ENCODE measurements around the gene NCKAP5. TPM values are rescaled to one million over a fixed set of nuclear protein-coding genes. Genes with fewer than 3 reads are reported as not detected.

The NCKAP5 gene
- total and polyA plus RNA-seq, 2 donors, result 1.9 to 2.0 TPM

DNA sequence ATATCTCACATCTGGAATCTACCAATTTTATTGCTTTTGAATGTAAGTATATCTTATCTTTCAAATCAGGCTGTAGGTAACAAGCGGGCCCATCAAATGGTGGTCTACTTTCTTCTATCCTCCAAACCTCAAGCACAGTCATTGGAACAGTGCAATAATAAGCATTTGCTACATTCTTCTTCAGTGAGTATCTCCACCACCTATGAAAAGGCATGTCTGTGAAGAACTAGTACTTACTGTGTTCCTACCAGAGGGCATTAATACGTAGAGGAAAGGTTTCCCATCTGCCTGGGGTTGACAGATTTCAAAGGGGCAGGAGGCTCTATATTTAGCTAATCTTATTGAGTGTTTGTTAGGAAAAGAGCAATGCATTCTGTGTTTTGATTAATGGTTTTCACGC is 411.1 kb downstream of the NCKAP5 start:
- Histone ChIP-seq H3K27me3 (ENCODE audit: control insufficient read depth in 2 of 2, insufficient read depth in 1 of 2, low read length in 1 of 2) (no peaks in the 10 kb centered on the region), H3K9me3 (ENCODE audit: control insufficient read depth in 2 of 2, insufficient read depth in 1 of 2, low read length in 1 of 2) (no peaks in the 10 kb centered on the region), H3K4me1 (ENCODE audit: control insufficient read depth in 2 of 2, insufficient read depth in 2 of 2, low read length in 2 of 2) (no peaks in the 10 kb centered on the region), H3K27ac (ENCODE audit: low read depth in 1 of 2, low read length in 1 of 2) (no peak overlapping the region), H3K4me3 (ENCODE audit: low read length in 2 of 2) (no peak overlapping the region), H3K36me3 (ENCODE audit: control insufficient read depth in 2 of 2, insufficient read depth in 2 of 2, low read length in 1 of 2) (no peaks in the 10 kb centered on the region)
- DNase-seq (ENCODE audit: low read depth in 6 of 9, low spot score in 9 of 9), result no peak
- WGBS, result 95% methylated on average over 3 of the region's 3 CpGs

- Histone ChIP-seq H3K27me3 (ENCODE audit: control insufficient read depth in 2 of 2, insufficient read depth in 1 of 2, low read length in 1 of 2) (no peaks in the 10 kb centered on the region), H3K27ac (ENCODE audit: low read depth in 1 of 2, low read length in 1 of 2) (no peak overlapping the region), H3K4me3 (ENCODE audit: low read length in 2 of 2) (no peak overlapping the region), H3K4me1 (ENCODE audit: control insufficient read depth in 2 of 2, insufficient read depth in 2 of 2, low read length in 2 of 2) (no peaks in the 10 kb centered on the region), H3K9me3 (ENCODE audit: control insufficient read depth in 2 of 2, insufficient read depth in 1 of 2, low read length in 1 of 2) (no peaks in the 10 kb centered on the region), H3K36me3 (ENCODE audit: control insufficient read depth in 2 of 2, insufficient read depth in 2 of 2, low read length in 1 of 2) (no peaks in the 10 kb centered on the region)
- no peak for DNase-seq (ENCODE audit: low read depth in 6 of 9, low spot score in 9 of 9)
- WGBS, result 84% methylated on average over 1 of the region's 1 CpG
Measured at GRCh38 chr2:133152801-133153200, 415.5 kb downstream of the NCKAP5 start.

- 94% methylated on average over 2 of the region's 2 CpGs for WGBS
- Histone ChIP-seq H3K27me3 (ENCODE audit: control insufficient read depth in 2 of 2, insufficient read depth in 1 of 2, low read length in 1 of 2) (no peaks in the 10 kb centered on the region), H3K27ac (ENCODE audit: low read depth in 1 of 2, low read length in 1 of 2) (no peak overlapping the region), H3K36me3 (ENCODE audit: control insufficient read depth in 2 of 2, insufficient read depth in 2 of 2, low read length in 1 of 2) (no peaks in the 10 kb centered on the region), H3K9me3 (ENCODE audit: control insufficient read depth in 2 of 2, insufficient read depth in 1 of 2, low read length in 1 of 2) (no peaks in the 10 kb centered on the region), H3K4me1 (ENCODE audit: control insufficient read depth in 2 of 2, insufficient read depth in 2 of 2, low read length in 2 of 2) (no peaks in the 10 kb centered on the region), H3K4me3 (ENCODE audit: low read length in 2 of 2) (no peak overlapping the region)
- DNase-seq (ENCODE audit: low read depth in 6 of 9, low spot score in 9 of 9), result no peak
Measured at GRCh38 chr2:133148187-133148586, 420.1 kb downstream of the NCKAP5 start.

- 88% methylated on average over 1 of the region's 1 CpG for WGBS
- no peaks in the 10 kb centered on the region for H3K36me3 ChIP-seq (ENCODE audit: control insufficient read depth in 2 of 2, insufficient read depth in 2 of 2, low read length in 1 of 2)
- H3K27me3 ChIP-seq (ENCODE audit: control insufficient read depth in 2 of 2, insufficient read depth in 1 of 2, low read length in 1 of 2), result no peaks in the 10 kb centered on the region
- DNase-seq (ENCODE audit: low read depth in 6 of 9, low spot score in 9 of 9), result no peak
- no peaks in the 10 kb centered on the region for H3K4me1 ChIP-seq (ENCODE audit: control insufficient read depth in 2 of 2, insufficient read depth in 2 of 2, low read length in 2 of 2)
- H3K27ac ChIP-seq (ENCODE audit: low read depth in 1 of 2, low read length in 1 of 2), result no peak overlapping the region
- no peaks in the 10 kb centered on the region for H3K9me3 ChIP-seq (ENCODE audit: control insufficient read depth in 2 of 2, insufficient read depth in 1 of 2, low read length in 1 of 2)
- H3K4me3 ChIP-seq (ENCODE audit: low read length in 2 of 2), result no peak overlapping the region
Measured at GRCh38 chr2:133146893-133147292, 421.4 kb downstream of the NCKAP5 start.

- Histone ChIP-seq H3K4me3 (ENCODE audit: low read length in 2 of 2) (no peak overlapping the region), H3K27ac (ENCODE audit: low read depth in 1 of 2, low read length in 1 of 2) (no peak overlapping the region), H3K27me3 (ENCODE audit: control insufficient read depth in 2 of 2, insufficient read depth in 1 of 2, low read length in 1 of 2) (no peaks in the 10 kb centered on the region), H3K9me3 (ENCODE audit: control insufficient read depth in 2 of 2, insufficient read depth in 1 of 2, low read length in 1 of 2) (no peaks in the 10 kb centered on the region), H3K4me1 (ENCODE audit: control insufficient read depth in 2 of 2, insufficient read depth in 2 of 2, low read length in 2 of 2) (no peaks in the 10 kb centered on the region), H3K36me3 (ENCODE audit: control insufficient read depth in 2 of 2, insufficient read depth in 2 of 2, low read length in 1 of 2) (no peaks in the 10 kb centered on the region)
- 91% methylated on average over 1 of the region's 1 CpG for WGBS
- DNase-seq (ENCODE audit: low read depth in 6 of 9, low spot score in 9 of 9), result no peak
Measured at GRCh38 chr2:133143645-133144044, 424.6 kb downstream of the NCKAP5 start.

DNA sequence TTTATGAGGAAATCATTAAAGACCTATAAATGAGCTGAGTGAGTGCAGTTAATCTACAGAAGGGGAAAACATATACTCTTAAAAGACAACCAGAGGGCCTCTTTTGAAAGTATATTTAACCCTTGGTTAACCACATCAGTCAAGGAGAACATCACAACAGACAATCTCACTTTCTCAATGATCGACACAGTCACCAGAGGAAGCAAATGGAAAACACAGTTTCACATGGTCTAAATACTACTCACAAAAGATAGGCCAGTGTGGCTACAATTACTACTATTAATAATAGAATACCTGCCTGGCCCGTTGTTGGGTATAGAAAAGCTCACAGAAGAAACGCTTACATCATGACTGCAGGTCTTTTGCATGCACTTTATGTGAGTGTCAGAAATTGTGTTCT is 426.2 kb downstream of the NCKAP5 start:
- Histone ChIP-seq H3K4me1 (ENCODE audit: control insufficient read depth in 2 of 2, insufficient read depth in 2 of 2, low read length in 2 of 2) (no peaks in the 10 kb centered on the region), H3K36me3 (ENCODE audit: control insufficient read depth in 2 of 2, insufficient read depth in 2 of 2, low read length in 1 of 2) (no peaks in the 10 kb centered on the region), H3K27me3 (ENCODE audit: control insufficient read depth in 2 of 2, insufficient read depth in 1 of 2, low read length in 1 of 2) (no peaks in the 10 kb centered on the region), H3K9me3 (ENCODE audit: control insufficient read depth in 2 of 2, insufficient read depth in 1 of 2, low read length in 1 of 2) (no peaks in the 10 kb centered on the region), H3K4me3 (ENCODE audit: low read length in 2 of 2) (no peak overlapping the region), H3K27ac (ENCODE audit: low read depth in 1 of 2, low read length in 1 of 2) (no peak overlapping the region)
- DNase-seq (ENCODE audit: low read depth in 6 of 9, low spot score in 9 of 9), result no peak
- WGBS, result 88% methylated on average over 3 of the region's 3 CpGs

GRCh38 chr2:133140620-133141019 is 427.6 kb downstream of the NCKAP5 start:
- DNase-seq (ENCODE audit: low read depth in 6 of 9, low spot score in 9 of 9), result no peak
- H3K27me3 ChIP-seq (ENCODE audit: control insufficient read depth in 2 of 2, insufficient read depth in 1 of 2, low read length in 1 of 2), result no peaks in the 10 kb centered on the region
- no peaks in the 10 kb centered on the region for H3K9me3 ChIP-seq (ENCODE audit: control insufficient read depth in 2 of 2, insufficient read depth in 1 of 2, low read length in 1 of 2)
- H3K4me1 ChIP-seq (ENCODE audit: control insufficient read depth in 2 of 2, insufficient read depth in 2 of 2, low read length in 2 of 2), result no peaks in the 10 kb centered on the region
- H3K4me3 ChIP-seq (ENCODE audit: low read length in 2 of 2), result no peak overlapping the region
- WGBS, result 97% methylated on average over 1 of the region's 1 CpG
- H3K27ac ChIP-seq (ENCODE audit: low read depth in 1 of 2, low read length in 1 of 2), result no peak overlapping the region
- H3K36me3 ChIP-seq (ENCODE audit: control insufficient read depth in 2 of 2, insufficient read depth in 2 of 2, low read length in 1 of 2), result no peaks in the 10 kb centered on the region

GRCh38 chr2:133139847-133140533 is 428.3 kb downstream of the NCKAP5 start:
- no peaks in the 10 kb centered on the region for H3K4me1 ChIP-seq (ENCODE audit: control insufficient read depth in 2 of 2, insufficient read depth in 2 of 2, low read length in 2 of 2)
- WGBS, result 81% methylated on average over 4 of the region's 4 CpGs
- DNase-seq (ENCODE audit: low read depth in 6 of 9, low spot score in 9 of 9), result no peak

GRCh38 chr2:133138693-133139092 is 429.6 kb downstream of the NCKAP5 start:
- no peak overlapping the region for H3K27ac ChIP-seq (ENCODE audit: low read depth in 1 of 2, low read length in 1 of 2)
- 89% methylated on average over 4 of the region's 4 CpGs for WGBS

More at GRCh38 chr2:133139847-133140533, 428.3 kb downstream of the NCKAP5 start:
- H3K27me3 ChIP-seq (ENCODE audit: control insufficient read depth in 2 of 2, insufficient read depth in 1 of 2, low read length in 1 of 2), result no peaks in the 10 kb centered on the region
- H3K4me3 ChIP-seq (ENCODE audit: low read length in 2 of 2), result no peak overlapping the region
- H3K27ac ChIP-seq (ENCODE audit: low read depth in 1 of 2, low read length in 1 of 2), result no peak overlapping the region
- no peaks in the 10 kb centered on the region for H3K9me3 ChIP-seq (ENCODE audit: control insufficient read depth in 2 of 2, insufficient read depth in 1 of 2, low read length in 1 of 2)
- no peaks in the 10 kb centered on the region for H3K36me3 ChIP-seq (ENCODE audit: control insufficient read depth in 2 of 2, insufficient read depth in 2 of 2, low read length in 1 of 2)

More at GRCh38 chr2:133138693-133139092, 429.6 kb downstream of the NCKAP5 start:
- no peak for DNase-seq (ENCODE audit: low read depth in 6 of 9, low spot score in 9 of 9)
- Histone ChIP-seq H3K4me1 (ENCODE audit: control insufficient read depth in 2 of 2, insufficient read depth in 2 of 2, low read length in 2 of 2) (no peaks in the 10 kb centered on the region), H3K36me3 (ENCODE audit: control insufficient read depth in 2 of 2, insufficient read depth in 2 of 2, low read length in 1 of 2) (no peaks in the 10 kb centered on the region), H3K4me3 (ENCODE audit: low read length in 2 of 2) (no peak overlapping the region), H3K27me3 (ENCODE audit: control insufficient read depth in 2 of 2, insufficient read depth in 1 of 2, low read length in 1 of 2) (no peaks in the 10 kb centered on the region), H3K9me3 (ENCODE audit: control insufficient read depth in 2 of 2, insufficient read depth in 1 of 2, low read length in 1 of 2) (no peaks in the 10 kb centered on the region)

Data from thymus (tissue), 11 donors.